GM23338 (cell line): ENCODE data around the gene DCST1.
A peak's percentile ranks its signal among the peaks of the same experiment; 100 is the strongest.

Experiments
- CTCF ChIP-seq, 2 experiments: fragments of 200-600 bp in 1 of 2; sonication (generic) in 1 of 2; conservative IDR thresholded peaks; 2 replicates each; pipeline versions ENCODE4 v1.5.1 to v1.6.1; 2016 to 2017; ENCODE audit warnings: antibody characterized with exemption in 2 of 2, low read depth in 2 of 2, mild to moderate bottlenecking in 2 of 2, moderate library complexity in 1 of 2
- EZH2phosphoT487 ChIP-seq: fragments of 200-600 bp; sonication (generic); IDR thresholded peaks from one replicate; pipeline ENCODE4 v1.8.1; 2018; ENCODE audit warnings: antibody characterized with exemption; ENCODE audit not compliant: unreplicated experiment
- JUNB ChIP-seq: IDR thresholded peaks from one replicate; pipeline ENCODE4 v1.6.1; 2016; ENCODE audit warnings: antibody characterized with exemption; ENCODE audit not compliant: unreplicated experiment

DNA sequence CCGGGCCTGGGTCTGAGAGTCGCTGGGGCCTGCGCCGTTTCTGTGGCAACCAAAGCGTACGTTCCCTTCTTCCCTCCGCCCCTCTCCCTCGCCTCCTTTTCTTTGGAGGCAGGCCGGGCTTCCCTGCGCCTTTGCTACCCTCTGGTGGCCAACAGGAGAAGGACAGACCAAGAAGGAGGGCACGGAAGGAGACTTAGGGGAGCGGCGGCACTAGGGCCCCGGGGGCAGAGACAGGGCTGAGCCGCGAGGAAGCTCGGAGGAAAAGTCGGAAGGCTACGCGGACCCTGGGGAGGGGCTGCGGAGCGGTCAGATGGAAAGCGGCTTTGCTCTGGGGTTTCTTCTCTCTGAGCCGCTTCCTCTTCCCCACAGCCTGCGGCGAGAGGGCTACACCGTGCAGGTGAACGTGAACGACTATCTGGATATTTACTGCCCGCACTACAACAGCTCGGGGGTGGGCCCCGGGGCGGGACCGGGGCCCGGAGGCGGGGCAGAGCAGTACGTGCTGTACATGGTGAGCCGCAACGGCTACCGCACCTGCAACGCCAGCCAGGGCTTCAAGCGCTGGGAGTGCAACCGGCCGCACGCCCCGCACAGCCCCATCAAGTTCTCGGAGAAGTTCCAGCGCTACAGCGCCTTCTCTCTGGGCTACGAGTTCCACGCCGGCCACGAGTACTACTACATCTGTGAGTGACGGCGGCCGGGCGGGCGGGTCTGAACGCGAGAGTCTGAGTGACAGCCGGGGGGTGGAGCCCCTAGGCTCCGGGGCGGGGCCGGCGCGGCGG, 51.3 kb downstream of the DCST1 start:
- TF ChIP-seq CTCF (conservative IDR thresholded peaks at IDR 0.05; ENCODE audit: low read depth in 2 of 2): peak; percentile 89 to 99
- TF ChIP-seq JUNB: no peak
- no peak for TF ChIP-seq EZH2phosphoT487
